Activated CD8-positive, alpha-beta memory T cell treated with anti-CD3 and anti-CD28 coated beads, Interleukin-2, amount 50 U/mL, for 1 hour (primary cell): Measurements from ENCODE around the gene NFIA.

Source experiments
- DNase-seq: peaks from one replicate; pipeline ENCODE4 v3.0.0-alpha.2; 2020; ENCODE audit errors: extremely low read depth

The NFIA gene

DNA sequence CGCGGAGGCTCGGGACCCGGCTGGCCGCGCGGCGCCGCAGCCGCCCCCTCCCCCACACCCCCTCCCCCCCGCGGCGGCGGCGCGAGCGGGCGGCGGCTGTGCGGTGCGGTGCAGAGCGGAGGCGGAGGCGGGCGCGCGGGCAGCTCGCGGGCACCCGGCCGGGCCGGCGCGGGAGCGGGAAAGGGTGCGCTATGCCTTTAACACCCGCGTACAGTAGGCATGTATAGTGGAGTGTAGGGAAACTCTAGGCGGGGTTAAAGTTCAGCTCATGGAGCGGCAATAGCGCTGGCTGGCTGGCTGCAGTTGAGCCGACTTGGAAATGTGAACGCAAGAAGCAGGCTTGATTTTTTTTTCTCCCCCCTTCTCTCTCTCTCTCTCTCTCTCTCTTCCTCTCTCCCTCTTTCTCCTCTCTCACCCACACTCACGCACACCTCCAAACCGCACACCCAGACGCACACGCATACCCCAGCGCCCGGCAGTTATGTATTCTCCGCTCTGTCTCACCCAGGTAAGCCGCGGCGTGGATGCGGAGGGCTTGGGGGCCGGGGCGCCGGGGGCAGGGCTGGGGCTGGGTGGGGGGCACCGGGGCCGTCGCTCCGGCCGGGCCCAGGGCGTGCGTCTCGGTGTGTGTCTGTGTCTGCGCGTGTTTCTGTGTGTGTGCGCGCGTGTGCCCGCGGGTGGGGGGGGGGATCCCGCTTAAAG lies at the start of gene NFIA:
NFIA (plus strand) TSS at position 251 of the 702 bp plus-strand sequence.
- DNase-seq: no peak

DNA sequence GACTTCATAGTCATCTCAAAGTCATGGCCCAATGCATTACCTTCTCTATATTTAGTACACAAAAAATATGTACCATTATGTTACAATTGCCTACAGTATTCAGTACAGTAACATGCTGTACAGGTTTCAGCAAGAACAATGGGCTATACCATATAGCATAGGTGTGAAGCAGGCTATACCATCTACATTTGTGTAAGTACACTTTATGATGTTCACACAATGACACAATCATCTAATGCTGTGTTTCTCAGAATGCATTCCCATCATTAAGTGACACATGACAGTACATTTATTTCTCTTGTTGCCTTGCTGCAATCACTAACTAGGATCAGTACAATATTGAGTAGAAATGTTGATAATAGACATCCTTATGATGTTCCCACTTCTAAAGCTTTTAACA lies 46.5 kb upstream of the NFIA start:
- DNase-seq: no peak

DNA sequence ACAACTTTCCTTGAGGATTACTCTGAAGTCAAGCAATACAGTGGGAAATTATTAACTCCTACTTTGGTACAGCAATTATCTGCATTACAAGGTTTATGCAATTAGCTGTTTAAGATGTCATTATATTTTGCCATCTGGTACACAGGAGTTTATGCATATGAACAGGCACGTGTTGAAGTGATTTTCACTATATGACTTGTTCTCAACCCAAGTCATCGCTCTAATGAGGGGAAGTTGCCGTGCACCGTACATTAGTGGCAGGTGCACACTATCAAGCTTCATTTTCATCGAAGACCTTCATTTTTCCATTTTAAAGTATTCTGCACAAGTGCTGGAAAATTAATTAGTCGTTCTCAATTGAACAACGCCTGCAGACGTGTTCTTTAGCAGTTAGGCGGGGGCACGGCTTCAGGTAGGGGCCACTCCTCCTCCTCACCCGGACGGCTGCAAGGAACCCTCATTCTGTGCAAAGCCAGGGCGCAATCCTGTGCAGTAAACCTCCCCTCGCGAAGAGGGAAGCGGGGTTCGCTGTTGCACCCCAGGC lies 39.8 kb upstream of the NFIA start:
- DNase-seq: no peak

DNA sequence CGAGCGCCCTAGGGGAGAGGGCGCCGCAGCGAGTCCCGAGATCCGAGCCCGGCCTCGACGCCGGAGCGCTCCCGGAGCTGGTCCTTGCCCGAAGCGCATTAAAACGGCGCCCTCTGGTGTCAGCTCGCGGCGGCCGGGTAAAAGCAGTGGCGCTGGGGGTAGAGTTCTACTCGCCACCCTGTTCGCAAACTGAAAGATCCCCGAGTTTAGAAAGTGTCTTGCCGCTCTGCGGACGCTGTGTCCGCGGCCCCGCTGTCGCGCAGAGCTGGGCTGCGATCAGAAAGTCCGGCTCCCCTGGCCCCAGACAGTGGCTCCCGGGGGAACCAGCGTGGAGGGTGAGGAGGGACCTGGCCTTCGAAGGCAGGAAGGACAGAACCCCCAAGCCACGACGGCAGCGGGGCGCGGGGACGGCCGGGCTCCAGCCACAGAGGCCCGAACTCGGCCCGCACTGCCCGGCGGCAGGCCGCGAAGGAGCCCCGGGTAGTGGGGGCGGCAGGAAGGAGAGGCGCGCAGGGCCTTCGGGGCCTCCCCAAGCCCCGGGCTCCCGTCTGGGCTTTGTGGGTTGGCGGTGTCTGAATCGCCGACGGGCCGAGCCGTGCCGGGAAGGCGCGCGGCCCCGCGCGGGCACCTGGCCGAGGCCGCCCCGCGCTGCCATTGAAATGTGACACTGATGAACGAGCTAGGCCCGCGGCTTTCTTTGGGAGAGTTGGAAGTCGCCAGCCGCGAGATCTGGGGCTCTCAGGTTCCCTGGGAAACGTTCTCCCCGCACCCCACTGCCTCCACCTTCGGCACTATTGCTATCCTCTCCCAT lies 39.1 kb upstream of the NFIA start:
- DNase-seq: peak; percentile 46

DNA sequence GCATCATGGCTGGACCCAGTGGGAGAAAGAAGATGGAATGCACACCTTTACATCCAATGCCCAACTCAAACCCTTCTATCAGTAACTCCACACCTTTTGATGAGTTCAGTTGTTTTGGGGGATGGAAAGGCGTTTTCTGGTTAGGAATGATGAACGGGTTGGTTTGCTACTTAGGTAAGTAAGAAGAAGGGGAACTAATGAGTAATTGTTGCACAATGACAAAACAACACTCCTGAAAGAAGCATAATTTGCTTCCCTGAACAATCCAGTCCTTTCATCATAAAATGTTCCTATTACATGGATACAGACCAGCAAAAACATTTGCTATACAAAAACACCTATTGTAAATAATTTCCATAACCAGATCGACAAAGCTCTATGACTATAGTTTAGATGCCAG lies 35.9 kb upstream of the NFIA start:
- DNase-seq: no peak

DNA sequence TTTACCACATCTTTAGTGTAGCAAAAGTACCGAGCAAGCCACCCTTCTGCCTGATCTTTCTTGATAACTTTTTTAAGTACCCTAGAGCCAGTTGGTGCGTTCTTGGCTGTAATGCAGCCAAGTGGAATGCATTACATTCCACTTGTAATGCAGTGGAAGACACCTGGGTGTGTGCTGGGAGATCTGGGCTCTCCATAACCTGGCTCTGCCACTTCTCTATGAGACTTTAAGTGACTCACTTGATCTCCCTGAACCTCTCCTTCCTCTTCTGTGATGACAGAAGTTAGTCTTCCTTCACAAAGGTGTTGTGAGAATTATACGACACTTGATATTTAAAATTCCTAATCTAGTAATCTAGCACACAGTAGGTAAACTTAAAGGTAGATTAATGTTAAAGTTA lies 35.3 kb upstream of the NFIA start:
- DNase-seq: no peak

DNA sequence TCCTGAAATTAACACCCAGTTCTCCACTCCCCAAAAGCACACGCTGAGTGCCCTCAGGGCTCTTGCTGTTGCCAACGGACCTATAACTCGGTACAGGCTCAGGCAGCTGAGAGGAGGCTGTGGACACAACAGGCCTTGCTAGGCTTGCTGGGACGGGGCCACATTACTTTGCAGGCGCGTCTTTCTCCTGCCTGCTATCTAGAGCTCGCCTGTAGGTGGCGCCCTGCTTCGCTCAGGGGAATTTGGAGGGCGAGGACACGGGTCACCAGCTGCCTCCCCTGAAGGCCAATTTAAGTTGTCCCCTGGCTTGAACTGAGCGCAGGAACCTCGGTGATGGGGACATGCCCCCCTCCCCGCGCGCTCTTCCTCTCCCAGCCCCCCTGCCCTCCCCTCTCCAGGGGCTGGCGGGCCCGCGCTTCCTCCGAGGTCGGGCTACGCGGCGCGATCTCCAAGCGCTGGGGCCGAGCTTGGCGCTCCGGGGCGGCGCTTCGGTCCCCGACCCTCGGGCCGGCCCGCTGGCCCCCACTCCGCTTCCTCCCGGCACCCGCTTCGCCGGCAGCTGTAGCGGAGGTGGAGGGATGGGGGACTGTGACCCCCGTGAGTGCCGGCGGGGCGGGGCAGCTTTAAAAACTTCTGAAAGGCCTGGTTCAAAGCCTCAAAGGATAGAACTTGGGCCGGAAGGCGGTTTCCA lies 32.4 kb upstream of the NFIA start:
- DNase-seq: peak; percentile 49

DNA sequence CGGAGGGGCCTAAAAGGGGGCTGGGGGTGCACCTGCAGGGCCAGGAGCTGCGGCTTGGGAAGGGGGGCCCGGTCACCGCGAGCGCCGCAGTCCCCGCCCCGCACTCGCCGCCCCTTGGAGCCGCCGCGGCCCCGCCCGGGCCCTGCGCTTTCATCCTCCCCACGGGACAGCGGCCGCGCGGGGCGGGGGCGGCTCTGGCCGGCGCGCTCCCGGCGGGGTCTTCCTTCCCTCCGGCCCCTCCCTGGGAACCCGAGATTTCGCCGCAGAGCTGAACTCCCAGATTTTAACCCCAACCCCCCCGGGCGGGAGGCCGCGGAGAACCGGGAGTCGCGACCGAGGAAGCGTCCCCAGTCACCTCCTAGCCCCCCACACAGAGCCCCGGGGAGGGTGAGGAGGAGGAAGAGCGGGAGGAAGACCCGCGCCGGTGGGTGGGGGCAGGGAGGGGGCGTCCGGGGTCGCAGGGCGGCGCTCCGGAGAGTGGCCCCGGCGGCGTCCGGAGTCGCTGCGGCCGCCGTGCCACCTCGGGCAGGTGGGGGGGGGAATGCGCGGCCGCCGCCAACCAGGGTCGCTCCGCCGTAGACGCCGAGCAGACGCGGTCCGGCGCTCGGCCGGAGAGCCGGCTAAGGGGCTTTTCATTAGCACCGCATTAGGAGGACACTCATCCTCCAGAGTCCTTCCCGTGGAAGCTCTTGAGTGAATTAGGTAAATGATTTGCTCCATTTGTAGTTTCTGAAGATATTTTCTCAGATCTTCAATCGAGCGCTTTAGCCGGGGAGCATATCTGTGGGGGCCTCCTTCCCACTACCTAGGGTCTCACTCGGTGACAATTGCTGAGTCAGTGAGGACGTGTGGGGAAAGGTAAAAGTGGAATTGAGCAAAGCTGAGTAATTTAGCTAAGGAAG lies 31.6 kb upstream of the NFIA start:
- no peak for DNase-seq

DNA sequence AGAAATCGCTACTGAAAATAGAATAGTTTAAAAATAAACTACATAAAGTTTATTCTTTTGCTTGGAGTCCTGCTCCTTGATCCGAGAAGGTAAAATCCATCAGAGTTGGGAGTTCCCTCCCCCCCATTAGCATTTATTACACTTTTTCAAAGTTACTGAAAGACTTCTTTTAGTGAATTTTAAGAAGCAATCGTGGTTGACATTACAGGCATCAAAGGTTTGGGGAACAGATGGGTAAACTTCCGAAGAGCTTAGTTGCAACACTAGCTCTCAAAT lies 31.0 kb upstream of the NFIA start:
- DNase-seq: no peak

DNA sequence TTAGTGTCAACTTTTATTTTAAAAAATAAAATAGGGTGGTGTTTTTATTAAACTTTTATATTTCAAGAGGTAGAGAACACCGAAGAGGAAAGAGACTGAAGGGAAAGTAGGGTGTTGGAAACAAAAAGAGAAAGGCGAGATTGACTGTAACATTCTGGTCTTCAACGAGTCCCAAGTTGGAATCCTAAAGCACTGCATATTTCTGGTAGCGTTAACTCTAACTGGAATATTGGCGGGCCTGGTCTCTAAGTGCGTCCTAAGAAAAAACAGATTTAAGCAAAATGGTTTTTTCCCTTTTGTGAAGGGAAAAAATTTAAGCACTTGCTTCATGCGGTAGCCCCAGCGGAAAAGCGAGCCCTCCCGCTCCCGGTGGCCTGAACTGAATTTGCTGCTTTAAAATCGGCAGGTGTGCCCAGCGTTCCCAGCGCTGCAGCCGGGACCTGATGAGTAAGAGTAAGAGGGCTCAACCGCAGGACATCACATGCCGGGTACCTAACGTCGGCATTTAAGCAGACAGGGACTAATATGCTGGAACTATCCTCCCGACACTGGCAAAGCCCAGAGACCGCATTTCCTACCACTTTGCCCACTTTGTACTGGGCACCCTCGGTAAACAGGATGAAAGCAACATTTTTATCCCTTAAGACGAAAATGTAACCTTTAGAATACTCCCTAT lies 30.5 kb upstream of the NFIA start:
- DNase-seq: no peak

DNA sequence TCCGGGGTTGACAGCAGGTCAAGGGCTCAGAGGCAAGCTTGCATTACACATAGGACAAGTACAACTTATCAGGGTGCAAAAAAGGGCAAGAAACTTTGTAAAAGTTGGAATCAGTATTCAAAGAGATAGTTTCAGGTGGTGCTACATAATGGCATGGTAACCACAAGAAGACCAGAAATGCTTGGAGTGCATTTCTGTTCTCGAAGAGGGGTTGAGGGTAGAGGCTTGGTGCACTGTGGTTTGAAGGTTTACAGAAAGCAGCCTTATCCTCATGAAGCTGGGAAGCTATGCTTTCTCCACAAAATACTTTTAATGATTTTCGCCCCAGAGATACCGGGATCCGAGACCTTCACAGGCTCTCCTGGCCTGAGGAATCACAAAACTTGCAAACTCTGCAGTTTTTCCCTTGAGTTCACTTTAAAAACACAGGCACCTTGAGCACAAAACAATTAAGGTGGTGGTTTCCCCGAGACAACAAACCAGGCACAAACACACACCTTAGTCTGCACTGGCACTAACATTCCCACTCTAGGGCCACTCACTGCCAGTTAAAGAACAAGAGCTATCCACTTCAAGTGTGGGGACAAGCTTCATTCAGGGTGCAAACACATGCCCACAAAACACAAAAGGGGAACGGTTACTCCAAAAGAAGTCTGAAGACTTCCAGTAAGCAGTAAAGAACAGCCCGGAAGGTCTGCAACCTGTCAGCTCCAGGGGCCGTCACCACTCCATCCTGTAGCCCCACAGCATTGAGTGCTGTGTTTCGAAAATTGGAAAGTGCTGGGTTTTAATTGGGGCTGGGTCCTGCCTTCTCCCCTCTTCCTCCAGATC lies 29.8 kb upstream of the NFIA start:
- no peak for DNase-seq

DNA sequence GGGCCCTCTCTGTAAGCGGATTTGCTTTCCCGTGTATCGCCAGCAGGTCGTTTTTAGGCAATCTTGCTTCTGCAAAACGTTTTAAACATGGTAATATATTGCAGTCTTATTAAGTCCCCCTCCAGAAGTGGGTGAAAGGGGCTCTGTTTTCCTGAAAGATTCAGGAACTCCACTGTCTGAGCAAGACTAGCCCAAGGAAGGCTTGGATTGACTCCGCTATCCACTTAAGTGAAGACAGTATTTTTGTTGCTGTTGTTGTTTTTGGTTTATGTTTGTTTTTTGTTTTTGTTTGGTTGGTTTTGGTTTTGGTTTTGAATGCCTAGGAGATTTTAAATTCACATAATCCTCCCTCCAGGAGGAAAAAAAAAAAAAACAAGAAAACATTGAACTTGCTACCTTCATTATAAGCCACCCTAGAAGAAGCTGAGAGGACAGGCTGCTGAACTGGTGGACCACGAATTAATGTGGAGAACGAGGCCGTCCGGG lies 29.1 kb upstream of the NFIA start:
- DNase-seq: no peak

DNA sequence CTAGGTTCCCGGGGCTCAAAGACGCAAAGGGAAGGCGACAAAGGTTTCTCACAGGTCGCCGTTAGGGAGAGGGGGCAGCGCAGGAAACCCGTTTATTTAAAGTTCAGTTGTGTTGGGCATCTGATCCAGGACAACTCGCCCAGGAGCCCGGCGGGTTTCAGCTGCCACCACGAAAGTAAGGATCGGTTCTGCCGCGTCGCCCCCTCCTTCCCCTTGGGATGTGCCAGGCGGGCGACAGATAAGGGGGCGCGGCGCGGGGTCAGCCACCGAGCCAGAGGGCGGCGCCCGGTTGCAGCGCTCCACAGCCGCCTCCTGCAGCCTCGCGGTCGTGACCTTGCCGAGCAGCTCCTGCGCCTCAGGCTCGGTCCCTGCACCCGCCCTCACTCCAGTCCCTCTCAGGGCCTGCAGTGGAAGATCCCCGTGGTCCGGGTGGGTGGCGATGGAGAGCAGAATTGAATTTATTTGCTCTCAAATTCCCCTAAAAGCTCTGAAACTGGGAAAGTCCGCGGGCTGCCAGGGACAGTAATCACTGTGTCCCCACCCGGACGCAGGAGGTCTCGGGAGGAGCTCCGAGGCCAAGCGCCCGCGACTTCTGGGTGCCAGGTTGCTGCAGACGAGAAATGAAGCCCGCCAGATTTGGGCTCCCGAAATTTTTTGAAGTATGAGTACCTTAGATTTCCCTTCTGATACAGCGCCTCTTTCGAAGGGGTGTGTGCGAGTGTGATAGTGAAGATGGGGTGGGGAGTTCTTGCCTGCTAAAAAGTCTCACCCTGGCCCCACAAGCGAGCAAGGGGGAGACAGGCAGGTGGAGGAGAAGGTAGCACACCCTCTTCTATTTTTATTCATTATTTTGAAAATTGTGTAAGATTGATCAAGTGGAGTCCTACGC lies 28.4 kb upstream of the NFIA start:
- DNase-seq: no peak

DNA sequence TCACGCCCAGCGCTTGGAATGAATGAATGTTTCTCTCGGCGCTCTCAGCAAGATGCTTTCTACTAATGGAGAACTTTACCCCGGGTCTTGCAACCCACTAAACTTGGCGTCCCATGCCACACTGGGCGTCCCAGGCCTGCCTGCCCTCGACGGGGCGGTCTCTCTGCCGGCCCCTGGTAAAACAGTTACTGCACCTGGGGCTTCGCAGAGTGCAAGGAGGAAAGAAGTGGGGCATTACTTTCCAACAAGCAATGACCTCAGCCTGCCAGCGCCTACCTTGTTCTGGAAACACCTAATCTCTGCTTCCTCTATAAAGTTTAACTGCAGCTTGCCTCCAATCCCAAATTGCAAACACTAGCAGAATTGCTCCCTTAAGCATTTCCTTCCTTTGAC lies 27.8 kb upstream of the NFIA start:
- DNase-seq: no peak

DNA sequence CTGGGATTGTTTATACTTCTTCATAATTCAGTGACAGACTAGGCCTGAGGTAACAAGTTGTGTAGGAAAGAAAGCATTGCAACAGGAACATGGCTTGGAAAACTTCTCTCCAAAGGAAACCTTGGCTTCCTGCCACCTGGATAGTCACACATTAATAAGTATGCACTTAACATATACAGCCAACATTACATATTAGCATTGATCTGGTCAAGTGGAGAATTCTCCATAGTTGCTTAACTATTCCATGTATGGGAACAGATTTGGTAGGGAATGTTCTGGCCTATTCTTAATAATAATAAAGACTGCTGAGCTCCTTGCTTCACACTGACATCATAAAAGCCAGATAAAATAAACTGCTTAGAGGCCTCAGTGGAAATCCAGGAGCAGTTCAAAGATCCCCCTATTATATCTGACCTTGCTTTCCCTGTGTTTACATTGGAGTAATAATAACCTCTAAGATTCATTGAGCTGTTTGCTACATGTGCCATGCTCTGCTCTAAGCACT lies 27.2 kb upstream of the NFIA start:
- DNase-seq: no peak

DNA sequence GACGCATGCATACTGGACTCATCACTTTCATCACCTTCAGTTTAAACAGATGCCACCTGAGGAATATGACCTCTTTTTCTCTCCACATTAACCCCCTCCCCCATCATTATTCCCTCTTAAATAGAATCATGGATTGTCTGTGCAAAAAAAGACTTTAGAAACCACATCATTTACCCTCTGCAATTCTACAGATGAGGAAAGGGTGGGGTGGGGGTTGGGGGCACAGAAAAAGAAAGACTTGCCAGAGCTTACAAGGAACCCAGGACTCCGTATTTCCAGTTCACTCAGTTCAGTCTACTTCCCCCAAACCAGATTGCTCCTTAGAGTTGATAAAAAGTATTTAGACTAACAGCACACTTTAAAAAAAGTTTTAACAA lies 26.2 kb upstream of the NFIA start:
- DNase-seq: no peak

DNA sequence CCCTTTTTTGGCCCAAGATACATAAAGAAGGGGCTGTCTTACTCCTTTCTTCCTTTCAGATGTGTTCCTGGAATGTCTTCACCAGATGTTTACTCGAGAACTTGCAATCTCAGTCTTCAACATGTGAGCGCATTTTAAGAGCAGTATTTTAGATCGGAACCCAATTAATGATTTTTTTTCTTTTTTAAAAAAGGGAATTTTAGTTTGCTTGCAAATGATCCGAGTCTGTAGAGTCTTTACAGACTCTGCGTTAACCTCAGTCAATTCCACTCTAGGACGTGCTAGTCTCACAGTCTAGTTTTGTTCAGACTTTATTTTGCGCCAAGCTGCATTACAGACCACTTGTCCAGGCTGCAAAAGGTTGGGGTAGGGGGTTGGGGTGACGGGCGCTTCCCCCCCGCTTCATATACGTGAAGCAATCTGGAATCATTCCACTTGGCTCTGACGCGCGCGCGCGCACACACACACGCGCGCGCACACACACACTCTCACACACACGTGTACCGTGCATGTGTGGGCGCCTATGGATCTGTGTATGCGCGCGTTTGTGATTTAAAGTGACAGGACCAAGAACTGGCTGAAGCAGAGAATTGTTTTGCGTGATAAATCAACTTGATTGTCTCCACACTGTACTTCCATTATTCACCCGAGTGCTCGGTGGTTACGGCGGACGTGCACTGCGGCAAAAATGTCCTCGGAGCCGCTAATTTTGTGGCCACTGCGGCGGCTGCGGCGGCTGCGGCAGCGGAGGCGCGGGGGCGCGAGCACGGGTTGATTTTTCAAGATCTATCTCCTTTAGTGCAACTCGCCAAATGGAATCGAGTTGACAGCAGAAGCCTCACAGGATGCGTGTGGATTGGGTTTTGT lies 25.6 kb upstream of the NFIA start:
- no peak for DNase-seq
